RWPE2 (cell line): ENCODE results near the gene DDX27.

Experiments
- ATAC-seq: fragments of 200-7000 bp; cut with Tn5 transposase; 3 replicates; pipeline ENCODE4 v1.9.1; 2021; ENCODE audit warnings: low read depth
- DNase-seq: peaks from one replicate; pipeline ENCODE4 v3.0.0-alpha.2; 2020; ENCODE audit warnings: low spot score
- H3K27ac ChIP-seq: fragments of 450-650 bp; 2 replicates; pipeline ENCODE4 v1.5.1; 2017; ENCODE audit warnings: mild to moderate bottlenecking; ENCODE audit not compliant: poor library complexity, severe bottlenecking
- H3K27me3 ChIP-seq: fragments of 250-450 bp; sonication (Bioruptor Pico); 2 replicates; pipeline ENCODE4 v1.5.1; 2021; ENCODE audit warnings: mild to moderate bottlenecking, moderate library complexity; ENCODE audit not compliant: insufficient read depth, poor library complexity, severe bottlenecking
- H3K36me3 ChIP-seq: fragments of 250-450 bp; sonication (Bioruptor Pico); 2 replicates; pipeline ENCODE4 v1.5.1; 2020; ENCODE audit warnings: low read depth, mild to moderate bottlenecking, moderate library complexity
- H3K4me1 ChIP-seq: fragments of 250-450 bp; sonication (Bioruptor Pico); 2 replicates; pipeline ENCODE4 v1.5.1; 2021; ENCODE audit warnings: mild to moderate bottlenecking, moderate library complexity; ENCODE audit not compliant: insufficient read depth, poor library complexity, severe bottlenecking
- H3K4me3 ChIP-seq: fragments of 250-450 bp; sonication (Bioruptor Pico); 2 replicates; pipeline ENCODE4 v1.5.1; 2021; ENCODE audit warnings: mild to moderate bottlenecking, moderate library complexity; ENCODE audit not compliant: severe bottlenecking
- H3K9me3 ChIP-seq: fragments of 250-450 bp; sonication (Bioruptor Pico); 2 replicates; pipeline ENCODE4 v1.5.1; 2021; ENCODE audit warnings: mild to moderate bottlenecking, moderate library complexity; ENCODE audit not compliant: severe bottlenecking
- TF ChIP-seq, protein P1 (sequence below): fragments of 450-650 bp; IDR thresholded peaks from one replicate; pipeline ENCODE4 v1.5.1; 2017; ENCODE audit warnings: mild to moderate bottlenecking, moderate library complexity; ENCODE audit not compliant: poor library complexity, severe bottlenecking

The DDX27 gene

DNA sequence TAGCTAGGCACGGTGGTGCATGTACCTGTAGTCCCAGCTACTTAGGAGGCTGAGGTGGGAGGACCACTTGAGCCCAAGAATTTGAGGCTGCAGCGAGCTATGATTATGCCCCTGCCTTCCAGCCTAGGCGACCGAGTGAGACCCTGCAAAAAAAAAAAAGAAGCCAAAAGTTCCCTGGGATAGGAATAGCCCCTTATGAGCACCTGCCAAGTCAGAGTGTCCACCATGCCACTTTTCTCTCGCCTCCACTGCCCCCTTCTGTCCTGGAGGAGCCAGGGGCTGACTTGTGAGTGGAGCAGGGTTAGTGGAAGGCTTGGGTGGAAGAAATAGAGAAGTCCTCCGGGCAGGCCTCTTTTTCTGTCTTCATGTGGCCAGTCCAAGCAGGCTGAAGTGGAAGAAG, 12.1 kb upstream of the DDX27 start:
- Histone ChIP-seq H3K4me3 (no peak overlapping the region), H3K9me3 (peaks cover 11% of the 10 kb centered on the region), H3K4me1 (no peaks in the 10 kb centered on the region), H3K27ac (no peak overlapping the region), H3K27me3 (no peaks in the 10 kb centered on the region), H3K36me3 (no peaks in the 10 kb centered on the region)
- TF ChIP-seq, protein P1, sequence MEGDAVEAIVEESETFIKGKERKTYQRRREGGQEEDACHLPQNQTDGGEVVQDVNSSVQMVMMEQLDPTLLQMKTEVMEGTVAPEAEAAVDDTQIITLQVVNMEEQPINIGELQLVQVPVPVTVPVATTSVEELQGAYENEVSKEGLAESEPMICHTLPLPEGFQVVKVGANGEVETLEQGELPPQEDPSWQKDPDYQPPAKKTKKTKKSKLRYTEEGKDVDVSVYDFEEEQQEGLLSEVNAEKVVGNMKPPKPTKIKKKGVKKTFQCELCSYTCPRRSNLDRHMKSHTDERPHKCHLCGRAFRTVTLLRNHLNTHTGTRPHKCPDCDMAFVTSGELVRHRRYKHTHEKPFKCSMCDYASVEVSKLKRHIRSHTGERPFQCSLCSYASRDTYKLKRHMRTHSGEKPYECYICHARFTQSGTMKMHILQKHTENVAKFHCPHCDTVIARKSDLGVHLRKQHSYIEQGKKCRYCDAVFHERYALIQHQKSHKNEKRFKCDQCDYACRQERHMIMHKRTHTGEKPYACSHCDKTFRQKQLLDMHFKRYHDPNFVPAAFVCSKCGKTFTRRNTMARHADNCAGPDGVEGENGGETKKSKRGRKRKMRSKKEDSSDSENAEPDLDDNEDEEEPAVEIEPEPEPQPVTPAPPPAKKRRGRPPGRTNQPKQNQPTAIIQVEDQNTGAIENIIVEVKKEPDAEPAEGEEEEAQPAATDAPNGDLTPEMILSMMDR, result no peak
- peak; percentile 36; the same call in 2 of the 3 replicates for ATAC-seq
- DNase-seq, result no peak

GRCh38 chr20:49210101-49210756, 9.0 kb upstream of the DDX27 start:
- no peaks in the 10 kb centered on the region for H3K4me1 ChIP-seq
- H3K4me3 ChIP-seq, result no peak overlapping the region
- no peak overlapping the region for H3K27ac ChIP-seq
- H3K36me3 ChIP-seq, result no peaks in the 10 kb centered on the region
- peak; percentile 32; the same call in 2 of the 3 replicates for ATAC-seq
- TF ChIP-seq, protein P1, result no peak
- H3K27me3 ChIP-seq, result no peaks in the 10 kb centered on the region
- H3K9me3 ChIP-seq, result peaks cover 11% of the 10 kb centered on the region
- no peak for DNase-seq

- DNase-seq (no peak), ATAC-seq (no peak)
- Histone ChIP-seq H3K4me1 (no peaks in the 10 kb centered on the region), H3K27ac (no peak overlapping the region), H3K27me3 (no peaks in the 10 kb centered on the region), H3K9me3 (peaks cover 11% of the 10 kb centered on the region), H3K4me3 (no peak overlapping the region), H3K36me3 (no peaks in the 10 kb centered on the region)
- TF ChIP-seq, protein P1, result no peak
These were observed 8.5 kb upstream of the DDX27 start for GRCh38 chr20:49210757-49211110.

GRCh38 chr20:49214571-49214970, 4.6 kb upstream of the DDX27 start:
- Histone ChIP-seq H3K27me3 (no peaks in the 10 kb centered on the region), H3K9me3 (peaks cover 11% of the 10 kb centered on the region), H3K36me3 (no peaks in the 10 kb centered on the region), H3K4me3 (no peak overlapping the region), H3K27ac (no peak overlapping the region), H3K4me1 (no peaks in the 10 kb centered on the region)
- ATAC-seq (no peak), DNase-seq (no peak)
- TF ChIP-seq, protein P1, result no peak

DNA sequence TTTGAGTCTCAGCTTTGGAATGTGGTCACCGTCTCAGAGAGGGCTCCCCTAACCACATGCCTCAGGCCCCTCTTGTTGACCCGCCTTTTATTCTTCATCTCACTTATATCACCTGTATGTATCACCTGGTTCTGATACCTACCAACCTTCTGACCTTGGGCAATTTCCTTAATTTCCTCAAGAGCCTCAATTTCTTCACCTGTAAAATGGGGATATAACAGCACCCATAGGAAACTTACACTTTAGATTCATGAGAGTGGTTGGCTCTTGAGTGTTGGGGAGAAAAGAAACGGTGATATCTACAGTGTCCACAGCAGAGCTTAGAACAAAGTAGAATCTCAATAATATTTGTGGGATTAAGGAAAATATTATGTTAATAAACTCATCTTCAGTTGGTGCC, 4.0 kb upstream of the DDX27 start:
- Histone ChIP-seq H3K4me3 (no peak overlapping the region), H3K4me1 (peaks cover 1% of the 10 kb centered on the region), H3K27me3 (no peaks in the 10 kb centered on the region), H3K9me3 (peaks cover 6% of the 10 kb centered on the region), H3K27ac (no peak overlapping the region), H3K36me3 (peaks cover 1% of the 10 kb centered on the region; the same call in 1 of the 2 replicates)
- TF ChIP-seq, protein P1, result no peak
- DNase-seq (no peak), ATAC-seq (no peak)
